ENCODE results near the gene CCDC9B.

Gene CCDC9B

GRCh38 chr15:40334541-40334940, 6.2 kb downstream of the CCDC9B start:
- ChIA-PET POLR2A (no interaction called here), CTCF (interaction anchor here (1.0 to 16.1 kb wide), 13 partner anchors 6 to 547 kb away, joined by 3 to 263 read pairs (median 4); partner anchors contain the start of genes DISP2, INAFM2, PHGR1 and PLCB2)
- TF ChIP-seq CTCF (IDR thresholded peaks at IDR 0.05; ENCODE audit: control extremely low read depth, extremely low read depth, low read depth, missing control alignments): no peak
- DNase-seq (ENCODE audit: extremely low spot score): no peak

- ChIA-PET CTCF (interaction anchor here (0.9 to 16.1 kb wide), 12 partner anchors 5 to 230 kb away, joined by 3 to 263 read pairs (median 4); partner anchors contain the start of genes DISP2, INAFM2 and PHGR1), POLR2A (no interaction called here)
- TF ChIP-seq CTCF (IDR thresholded peaks at IDR 0.05; ENCODE audit: control extremely low read depth, extremely low read depth, low read depth, missing control alignments): no peak
- DNase-seq (ENCODE audit: extremely low spot score): peak; percentile 61
Observed at GRCh38 chr15:40333922-40334492, 6.7 kb downstream of the CCDC9B start.

GRCh38 chr15:40332113-40332781, 8.5 kb downstream of the CCDC9B start:
- CTCF ChIA-PET: interaction anchor here (0.9 to 16.1 kb wide), 6 partner anchors 7 to 108 kb away, joined by 3 to 222 read pairs (median 7); partner anchors contain the start of genes CCDC9B and INAFM2
- TF ChIP-seq CTCF (IDR thresholded peaks at IDR 0.05; ENCODE audit: control extremely low read depth, extremely low read depth, low read depth, missing control alignments): no peak
- POLR2A ChIA-PET: no interaction called here
- DNase-seq (ENCODE audit: extremely low spot score): no peak

- CTCF ChIA-PET: interaction anchor here (1.0 to 16.1 kb wide), 4 partner anchors 8 to 109 kb away, joined by 3 to 222 read pairs (median 112); partner anchors contain the start of genes CCDC9B and INAFM2
- no peak for DNase-seq (ENCODE audit: extremely low spot score)
- POLR2A ChIA-PET: no interaction called here
- TF ChIP-seq CTCF (IDR thresholded peaks at IDR 0.05; ENCODE audit: control extremely low read depth, extremely low read depth, low read depth, missing control alignments): no peak
Observed at GRCh38 chr15:40331637-40332036, 9.1 kb downstream of the CCDC9B start.

GRCh38 chr15:40331026-40331425, 9.7 kb downstream of the CCDC9B start:
- DNase-seq (ENCODE audit: extremely low spot score): no peak
- CTCF ChIA-PET: interaction anchor here (2.6 to 16.1 kb wide), 3 partner anchors 9 to 52 kb away, joined by 11 to 222 read pairs (median 212); partner anchors contain the start of genes CCDC9B and INAFM2
- POLR2A ChIA-PET: no interaction called here
- no peak for TF ChIP-seq CTCF (IDR thresholded peaks at IDR 0.05; ENCODE audit: control extremely low read depth, extremely low read depth, low read depth, missing control alignments)

- ChIA-PET CTCF (interaction anchor here (1.4 to 16.1 kb wide), 4 partner anchors 9 to 51 kb away, joined by 3 to 222 read pairs (median 112); partner anchors contain the start of genes CCDC9B, INAFM2 and PLCB2), POLR2A (no interaction called here)
- DNase-seq (ENCODE audit: extremely low spot score): no peak
Observed at GRCh38 chr15:40330368-40330836, 10.3 kb downstream of the CCDC9B start.

More at GRCh38 chr15:40330368-40330836, 10.3 kb downstream of the CCDC9B start:
- TF ChIP-seq CTCF (IDR thresholded peaks at IDR 0.05; ENCODE audit: control extremely low read depth, extremely low read depth, low read depth, missing control alignments): no peak

Data from GM10248 (cell line).